Breast epithelium (tissue), 4 donors: ENCODE measurements around the gene CAPZA1. TPM values are rescaled to one million over a fixed set of nuclear protein-coding genes. Genes with fewer than 3 reads are reported as not detected.
"Not testable (repeated sequence)": the region's sequence is repeated elsewhere in the genome, so short reads cannot be mapped to it uniquely, and the experiment has no call there.

ENCODE experiments used
- DNase-seq, 2 donors: peaks; one replicate each; pipeline ENCODE4 v3.0.0-alpha.2; 2019; ENCODE audit warnings: low spot score in 2 of 2
- H3K27ac ChIP-seq, 2 donors: fragments of 200-600 bp; sonication (generic) in 1 of 2; one replicate each; pipeline ENCODE4 v1.5.1; 2016 to 2019; ENCODE audit warnings: mild to moderate bottlenecking in 1 of 2
- H3K27me3 ChIP-seq, 2 donors: fragments of 200-600 bp; sonication (generic) in 1 of 2; one replicate each; pipeline versions ENCODE4 v1.5.1 to v1.6.0; 2017 to 2019; ENCODE audit warnings: control low read depth in 1 of 2, mild to moderate bottlenecking in 1 of 2
- H3K36me3 ChIP-seq: fragments of 200-600 bp; one replicate; pipeline ENCODE4 v1.5.1; 2019
- H3K4me1 ChIP-seq, 2 donors: fragments of 200-600 bp; sonication (generic); one replicate each; pipeline ENCODE4 v1.5.1; 2016 to 2019; ENCODE audit warnings: control low read depth in 1 of 2
- H3K4me3 ChIP-seq, 3 donors: fragments of 200-600 bp; sonication (generic); 1 replicate in 2 of 3; 2 replicates in 1 of 3; pipeline ENCODE4 v1.5.1; 2016 to 2019; ENCODE audit warnings: mild to moderate bottlenecking in 3 of 3, moderate library complexity in 2 of 3
- H3K9me3 ChIP-seq, 2 donors: fragments of 200-600 bp; sonication (generic) in 1 of 2; one replicate each; pipeline ENCODE4 v1.5.1; 2016 to 2019; ENCODE audit warnings: control low read depth in 1 of 2
- POLR2A ChIP-seq: fragments of 450-650 bp; IDR thresholded peaks from one replicate; pipeline ENCODE4 v1.6.1; 2016; ENCODE audit warnings: antibody characterized with exemption, mild to moderate bottlenecking, moderate library complexity
- POLR2AphosphoS5 ChIP-seq, 3 donors: sonication (generic); formaldehyde crosslinking; IDR thresholded peaks; one replicate each; pipeline ENCODE4 v1.6.1; 2017; ENCODE audit warnings: antibody characterized with exemption in 3 of 3
- intact Hi-C: fragments of 100-400 bp; cut with DNase I; formaldehyde crosslinking; loops from one replicate; pipeline ENCODE4 v1.15.1; 2023; ENCODE audit warnings: low total_unique reads
- total RNA-seq, 3 donors: library from RNA; depleted of rRNA; stranded (reverse); fragments of >200 nt; gene quantifications; one replicate each; pipeline ENCODE4 v1.1.0, GENCODE V29; 2016
- TF ChIP-seq, protein P1 (sequence below), 3 donors: fragments of 450-650 bp; IDR thresholded peaks; one replicate each; pipeline ENCODE4 v1.5.1; 2016 to 2017; ENCODE audit warnings: antibody characterized with exemption in 3 of 3, mild to moderate bottlenecking in 3 of 3, moderate library complexity in 3 of 3

The CAPZA1 gene
- total RNA-seq, 3 donors from 2014 or later: 139 to 161 (median 142) TPM

DNA sequence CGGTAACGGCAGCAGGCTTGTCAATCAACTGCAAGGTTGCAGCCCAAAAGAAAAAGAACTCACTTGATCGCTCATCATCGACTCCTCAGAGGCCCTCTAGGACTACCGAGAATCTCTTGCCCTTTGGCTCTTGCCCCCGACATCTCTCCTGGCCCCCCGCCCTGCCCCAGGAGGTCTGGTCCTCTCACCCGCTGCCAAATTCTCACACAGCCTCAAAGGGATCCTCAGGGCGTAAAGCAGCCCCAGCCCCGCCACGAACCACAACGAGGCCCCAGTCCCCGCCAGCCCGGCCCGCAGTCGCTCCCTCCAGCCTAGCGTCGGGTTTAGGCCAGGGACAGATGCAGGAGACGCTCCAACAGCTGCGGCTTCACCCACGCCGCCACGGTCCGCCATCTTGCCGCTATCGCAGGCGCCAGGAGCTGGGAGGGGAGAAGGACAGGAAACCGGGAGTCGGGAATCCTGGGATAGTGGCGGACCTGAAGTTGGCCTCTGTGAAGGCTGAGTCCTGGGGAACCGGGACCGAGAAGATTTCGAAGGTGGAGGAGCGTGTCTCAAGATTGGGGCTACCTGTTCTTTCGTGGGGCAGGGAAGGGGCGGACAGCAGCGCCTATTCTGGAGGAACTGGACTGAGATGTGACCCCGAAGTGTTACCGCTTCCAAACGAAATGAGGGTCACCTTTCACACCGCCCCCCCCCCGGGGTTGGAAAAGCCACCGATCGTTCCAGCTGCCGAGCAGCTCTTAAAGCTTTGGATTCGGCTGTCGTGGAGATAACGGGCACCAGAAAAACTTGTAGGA, 713 bp upstream of the CAPZA1 start, which contains the start of gene ST7L:
Gene ST7L (minus strand): TSS at position 421 of the 797 bp plus-strand sequence. CDS start 28 bp downstream, at position 393.
- peak within 1 kb of the TSS; percentile 94 to 99 for H3K27ac ChIP-seq
- peak; percentile 11 for TF ChIP-seq POLR2A
- TF ChIP-seq, protein P1, sequence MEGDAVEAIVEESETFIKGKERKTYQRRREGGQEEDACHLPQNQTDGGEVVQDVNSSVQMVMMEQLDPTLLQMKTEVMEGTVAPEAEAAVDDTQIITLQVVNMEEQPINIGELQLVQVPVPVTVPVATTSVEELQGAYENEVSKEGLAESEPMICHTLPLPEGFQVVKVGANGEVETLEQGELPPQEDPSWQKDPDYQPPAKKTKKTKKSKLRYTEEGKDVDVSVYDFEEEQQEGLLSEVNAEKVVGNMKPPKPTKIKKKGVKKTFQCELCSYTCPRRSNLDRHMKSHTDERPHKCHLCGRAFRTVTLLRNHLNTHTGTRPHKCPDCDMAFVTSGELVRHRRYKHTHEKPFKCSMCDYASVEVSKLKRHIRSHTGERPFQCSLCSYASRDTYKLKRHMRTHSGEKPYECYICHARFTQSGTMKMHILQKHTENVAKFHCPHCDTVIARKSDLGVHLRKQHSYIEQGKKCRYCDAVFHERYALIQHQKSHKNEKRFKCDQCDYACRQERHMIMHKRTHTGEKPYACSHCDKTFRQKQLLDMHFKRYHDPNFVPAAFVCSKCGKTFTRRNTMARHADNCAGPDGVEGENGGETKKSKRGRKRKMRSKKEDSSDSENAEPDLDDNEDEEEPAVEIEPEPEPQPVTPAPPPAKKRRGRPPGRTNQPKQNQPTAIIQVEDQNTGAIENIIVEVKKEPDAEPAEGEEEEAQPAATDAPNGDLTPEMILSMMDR (IDR thresholded peaks at IDR 0.05): no peak
- TF ChIP-seq POLR2AphosphoS5 (IDR thresholded peaks at IDR 0.05): peak in 2 of 3 donors; percentile 4 to 18
- H3K27me3 ChIP-seq: no peaks in the 10 kb centered on the region
- peaks cover 8% of the 10 kb centered on the region in 2 donors for H3K4me1 ChIP-seq
- H3K4me3 ChIP-seq: peak within 1 kb of the TSS; percentile 69 to 87 (median 81)
- DNase-seq: peak; percentile 59 to 72
- no peaks in the 10 kb centered on the region for H3K36me3 ChIP-seq
- intact Hi-C loops: no loop called here
- H3K9me3 ChIP-seq: no peaks in the 10 kb centered on the region

DNA sequence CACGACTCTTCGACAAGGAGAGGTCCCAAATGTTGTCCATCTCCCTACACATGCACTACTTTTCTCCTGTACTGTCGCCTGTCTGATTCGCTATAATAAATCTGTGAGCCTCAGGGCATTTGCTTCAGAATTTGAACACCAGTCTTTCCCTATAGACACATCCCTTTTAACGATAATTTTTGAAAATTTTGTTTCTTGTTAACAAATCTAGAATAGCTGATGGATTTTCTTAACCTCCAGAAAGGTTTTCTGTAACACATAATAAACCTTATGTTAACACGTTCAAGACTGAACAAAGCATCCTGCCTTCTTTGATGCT, 704 bp downstream of the CAPZA1 start:
- H3K27me3 ChIP-seq: no peaks in the 10 kb centered on the region
- DNase-seq: no peak
- TF ChIP-seq POLR2A (no peak), POLR2AphosphoS5 (IDR thresholded peaks at IDR 0.05) (no peak)
- TF ChIP-seq, protein P1 (IDR thresholded peaks at IDR 0.05): no peak
- peak overlapping the region; percentile 69 to 87 (median 81) for H3K4me3 ChIP-seq
- H3K36me3 ChIP-seq: no peaks in the 10 kb centered on the region
- intact Hi-C loops: no loop called here
- H3K27ac ChIP-seq: peak overlapping the region; percentile 94 to 99
- H3K4me1 ChIP-seq: peaks cover 8% of the 10 kb centered on the region in 2 donors
- H3K9me3 ChIP-seq: no peaks in the 10 kb centered on the region

DNA sequence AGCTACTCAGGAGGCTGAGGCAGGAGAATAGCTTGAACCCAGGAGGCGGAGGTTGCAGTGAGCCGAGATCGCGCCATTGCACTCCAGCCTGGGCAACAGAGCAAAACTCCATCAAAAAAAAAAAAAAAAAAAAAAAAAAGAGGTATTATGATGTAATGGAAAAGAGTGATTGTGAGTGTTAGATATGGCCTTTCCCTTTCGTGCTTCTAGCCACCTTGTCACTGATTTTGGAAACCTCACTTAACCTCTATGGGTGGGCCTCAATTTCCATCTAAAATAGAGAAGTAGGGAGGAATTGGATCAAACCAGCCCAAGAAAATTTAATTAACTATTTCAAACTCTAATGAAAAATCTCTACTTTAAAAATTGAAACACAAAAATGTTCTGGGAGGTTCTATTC, 4.9 kb downstream of the CAPZA1 start:
- intact Hi-C loops, H3K27me3 ChIP-seq, H3K27ac ChIP-seq, H3K4me3 ChIP-seq, H3K9me3 ChIP-seq, DNase-seq, H3K36me3 ChIP-seq, H3K4me1 ChIP-seq: not testable (repeated sequence)

DNA sequence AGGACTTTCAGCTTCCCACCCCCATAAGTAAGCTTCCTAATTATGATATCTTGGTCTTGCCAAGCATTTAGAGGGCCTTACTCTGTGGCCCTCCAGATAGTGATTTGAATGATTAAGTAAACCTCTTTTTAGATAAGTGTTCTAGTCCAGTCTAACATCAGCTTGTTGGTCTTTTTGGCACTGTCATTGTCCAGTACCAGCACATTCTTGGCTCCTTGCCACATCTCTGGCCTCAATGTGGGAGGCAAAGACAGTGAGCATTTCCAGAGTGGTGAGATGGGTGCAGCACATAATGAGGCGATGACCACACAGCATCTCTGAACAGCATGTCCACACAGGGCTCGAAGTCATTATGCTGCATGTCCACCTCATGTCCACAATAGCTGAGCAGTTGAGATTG, 6.1 kb downstream of the CAPZA1 start:
- H3K27me3 ChIP-seq: no peaks in the 10 kb centered on the region
- H3K27ac ChIP-seq: no peak overlapping the region
- intact Hi-C loops: no loop called here
- no peaks in the 10 kb centered on the region for H3K4me1 ChIP-seq
- no peaks in the 10 kb centered on the region for H3K36me3 ChIP-seq
- H3K4me3 ChIP-seq: no peak overlapping the region
- H3K9me3 ChIP-seq: no peaks in the 10 kb centered on the region
- TF ChIP-seq, protein P1 (IDR thresholded peaks at IDR 0.05): no peak
- no peak for TF ChIP-seq POLR2A
- TF ChIP-seq POLR2AphosphoS5 (IDR thresholded peaks at IDR 0.05): no peak
- DNase-seq: no peak

- no peak for DNase-seq
- Histone ChIP-seq H3K4me3 (no peak overlapping the region), H3K27me3 (no peaks in the 10 kb centered on the region), H3K36me3 (no peaks in the 10 kb centered on the region), H3K27ac (peak overlapping the region in 1 of 2 donors; percentile 61), H3K9me3 (no peaks in the 10 kb centered on the region), H3K4me1 (no peaks in the 10 kb centered on the region)
- intact Hi-C loops: no loop called here
- TF ChIP-seq, protein P1 (IDR thresholded peaks at IDR 0.05): no peak
Observed at GRCh38 chr1:112626193-112626592, 6.6 kb downstream of the CAPZA1 start.
